Smooth muscle cell (in vitro differentiated cells): ENCODE measurements around the gene TMEM235. TPM values are rescaled to one million over a fixed set of nuclear protein-coding genes. Genes with fewer than 3 reads are reported as not detected.

Source experiments
- DNase-seq: peaks from one replicate; lab custom pipeline; 2025; ENCODE audit not compliant: unreplicated experiment; lab: John Stamatoyannopoulos, UW
- H2AFZ ChIP-seq: fragments of 200-600 bp; sonication (generic); 2 replicates; pipeline ENCODE4 v1.6.0; 2016; ENCODE audit warnings: antibody characterized with exemption, low read depth, mild to moderate bottlenecking
- H3F3A ChIP-seq: fragments of 200-600 bp; sonication (generic); 2 replicates; pipeline ENCODE4 v1.6.0; 2017; ENCODE audit warnings: antibody characterized with exemption, low read depth
- H3K27ac ChIP-seq: fragments of 200-600 bp; sonication (generic); 2 replicates; pipeline ENCODE4 v1.5.1; 2016; ENCODE audit warnings: low read depth, mild to moderate bottlenecking
- H3K27me3 ChIP-seq: fragments of 200-600 bp; sonication (generic); 2 replicates; pipeline ENCODE4 v1.6.1; 2016; ENCODE audit warnings: low read depth, mild to moderate bottlenecking
- H3K36me3 ChIP-seq: fragments of 200-600 bp; sonication (generic); 2 replicates; pipeline ENCODE4 v1.5.1; 2016; ENCODE audit warnings: low read depth
- H3K4me1 ChIP-seq: fragments of 200-600 bp; sonication (generic); 2 replicates; pipeline ENCODE4 v1.5.1; 2016; ENCODE audit warnings: low read depth
- H3K4me2 ChIP-seq: fragments of 200-600 bp; sonication (generic); 2 replicates; pipeline ENCODE4 v1.6.0; 2016; ENCODE audit warnings: mild to moderate bottlenecking
- H3K4me3 ChIP-seq: fragments of 200-600 bp; sonication (generic); 2 replicates; pipeline ENCODE4 v1.5.1; 2016; ENCODE audit warnings: mild to moderate bottlenecking
- H3K79me2 ChIP-seq: fragments of 200-600 bp; sonication (generic); 2 replicates; pipeline ENCODE4 v1.6.0; 2016; ENCODE audit warnings: low read depth, mild to moderate bottlenecking
- H3K9ac ChIP-seq: fragments of 200-600 bp; sonication (generic); 2 replicates; pipeline ENCODE4 v1.6.0; 2016; ENCODE audit warnings: low read depth
- H3K9me3 ChIP-seq: fragments of 200-600 bp; sonication (generic); replicated peaks from 2 replicates; pipeline ENCODE4 v1.5.1; 2016; ENCODE audit warnings: low read depth
- H4K20me1 ChIP-seq: fragments of 200-600 bp; sonication (generic); 2 replicates; pipeline ENCODE4 v1.6.0; 2016; ENCODE audit warnings: low read depth
- WGBS: methylation state at CpG from one replicate; pipeline ENCODE4 v1.1.7; 2016; ENCODE audit warnings: low lambda C conversion rate; 5-methylcytosine and 5-hydroxymethylcytosine counted together
- polyA plus RNA-seq: library from polyadenylated mRNA; unstranded; fragments of >200 nt; fragmentation: Nextera tagmentation; extraction: Ambion mirVana; gene quantifications from 2 replicates; pipeline ENCODE4 v1.2.1, GENCODE V29; 2016
- total RNA-seq: library from RNA; depleted of rRNA; stranded (reverse); fragments of >200 nt; gene quantifications from 2 replicates; pipeline ENCODE4 v1.2.3, GENCODE V29; 2014
- TF ChIP-seq, protein P1 (sequence below): fragments of 200-600 bp; sonication (generic); IDR thresholded peaks from 2 replicates; pipeline ENCODE4 v1.5.1; 2017; ENCODE audit warnings: borderline replicate concordance, mild to moderate bottlenecking, antibody characterized with exemption; ENCODE audit not compliant: insufficient read depth, poor library complexity, severe bottlenecking

The TMEM235 gene
- total and polyA plus RNA-seq, 2 experiments from 2014 or later: not detected

DNA sequence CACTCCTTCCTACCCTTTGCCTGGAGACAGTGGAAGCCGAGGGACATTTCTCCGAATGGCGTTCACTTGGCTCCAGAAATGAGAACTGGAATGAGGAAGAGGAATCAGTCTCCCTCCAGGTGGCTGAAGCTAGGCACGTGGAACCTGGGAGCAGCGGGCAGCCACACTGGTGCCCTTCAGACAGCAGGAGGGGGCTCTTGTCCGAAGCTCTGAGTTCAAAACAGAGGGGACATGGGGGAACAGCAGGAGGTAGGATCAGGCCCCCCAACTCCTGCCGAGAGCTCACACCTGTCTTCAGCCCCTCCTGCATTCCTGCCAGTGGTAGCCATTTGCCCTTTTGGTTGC, 41.5 kb downstream of the TMEM235 start:
- H3K9ac ChIP-seq: no peak overlapping the region
- no peaks in the 10 kb centered on the region for H3K36me3 ChIP-seq
- 68% methylated on average over 7 of the region's 7 CpGs for WGBS
- no peaks in the 10 kb centered on the region for H3K27me3 ChIP-seq
- TF ChIP-seq, protein P1, sequence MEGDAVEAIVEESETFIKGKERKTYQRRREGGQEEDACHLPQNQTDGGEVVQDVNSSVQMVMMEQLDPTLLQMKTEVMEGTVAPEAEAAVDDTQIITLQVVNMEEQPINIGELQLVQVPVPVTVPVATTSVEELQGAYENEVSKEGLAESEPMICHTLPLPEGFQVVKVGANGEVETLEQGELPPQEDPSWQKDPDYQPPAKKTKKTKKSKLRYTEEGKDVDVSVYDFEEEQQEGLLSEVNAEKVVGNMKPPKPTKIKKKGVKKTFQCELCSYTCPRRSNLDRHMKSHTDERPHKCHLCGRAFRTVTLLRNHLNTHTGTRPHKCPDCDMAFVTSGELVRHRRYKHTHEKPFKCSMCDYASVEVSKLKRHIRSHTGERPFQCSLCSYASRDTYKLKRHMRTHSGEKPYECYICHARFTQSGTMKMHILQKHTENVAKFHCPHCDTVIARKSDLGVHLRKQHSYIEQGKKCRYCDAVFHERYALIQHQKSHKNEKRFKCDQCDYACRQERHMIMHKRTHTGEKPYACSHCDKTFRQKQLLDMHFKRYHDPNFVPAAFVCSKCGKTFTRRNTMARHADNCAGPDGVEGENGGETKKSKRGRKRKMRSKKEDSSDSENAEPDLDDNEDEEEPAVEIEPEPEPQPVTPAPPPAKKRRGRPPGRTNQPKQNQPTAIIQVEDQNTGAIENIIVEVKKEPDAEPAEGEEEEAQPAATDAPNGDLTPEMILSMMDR: no peak
- no peak overlapping the region for H2AFZ ChIP-seq
- no peak overlapping the region for H3K4me2 ChIP-seq
- peaks cover 32% of the 10 kb centered on the region for H3K4me1 ChIP-seq
- no peaks in the 10 kb centered on the region for H4K20me1 ChIP-seq
- DNase-seq: no peak
- peaks cover 6% of the 10 kb centered on the region for H3K79me2 ChIP-seq
- H3F3A ChIP-seq: peaks cover 4% of the 10 kb centered on the region
- no peak overlapping the region for H3K4me3 ChIP-seq
- H3K9me3 ChIP-seq: no peaks in the 10 kb centered on the region
- H3K27ac ChIP-seq: no peak overlapping the region

DNA sequence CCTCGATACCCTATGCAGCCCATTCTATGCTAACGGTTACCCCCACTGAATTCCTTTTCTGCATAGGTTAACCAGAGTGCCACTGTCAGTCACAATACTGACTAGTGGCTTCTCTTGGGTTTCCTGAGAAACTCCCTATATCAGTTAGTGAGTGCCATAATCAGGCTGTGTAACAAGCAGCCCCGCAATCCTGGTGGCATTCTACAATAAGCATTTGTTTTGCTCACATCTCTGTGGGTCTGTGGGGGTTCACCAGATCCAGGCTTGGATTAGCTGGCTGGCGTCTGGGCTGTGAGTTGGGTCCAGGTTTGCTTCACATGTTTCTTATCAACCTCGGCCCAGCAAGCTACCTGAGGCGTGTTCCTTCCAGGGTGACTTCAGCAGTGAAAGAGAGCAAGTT, 42.4 kb downstream of the TMEM235 start:
- H3K4me3 ChIP-seq: no peak overlapping the region
- H3K27me3 ChIP-seq: no peaks in the 10 kb centered on the region
- 97% methylated on average over 6 of the region's 6 CpGs for WGBS
- TF ChIP-seq, protein P1: no peak
- H3K4me2 ChIP-seq: no peak overlapping the region
- H3K4me1 ChIP-seq: peaks cover 26% of the 10 kb centered on the region
- H3K27ac ChIP-seq: no peak overlapping the region
- H2AFZ ChIP-seq: no peak overlapping the region
- H3F3A ChIP-seq: peaks cover 4% of the 10 kb centered on the region
- no peaks in the 10 kb centered on the region for H3K36me3 ChIP-seq
- H4K20me1 ChIP-seq: no peaks in the 10 kb centered on the region
- no peaks in the 10 kb centered on the region for H3K79me2 ChIP-seq
- H3K9ac ChIP-seq: no peak overlapping the region
- DNase-seq: no peak
- no peaks in the 10 kb centered on the region for H3K9me3 ChIP-seq

DNA sequence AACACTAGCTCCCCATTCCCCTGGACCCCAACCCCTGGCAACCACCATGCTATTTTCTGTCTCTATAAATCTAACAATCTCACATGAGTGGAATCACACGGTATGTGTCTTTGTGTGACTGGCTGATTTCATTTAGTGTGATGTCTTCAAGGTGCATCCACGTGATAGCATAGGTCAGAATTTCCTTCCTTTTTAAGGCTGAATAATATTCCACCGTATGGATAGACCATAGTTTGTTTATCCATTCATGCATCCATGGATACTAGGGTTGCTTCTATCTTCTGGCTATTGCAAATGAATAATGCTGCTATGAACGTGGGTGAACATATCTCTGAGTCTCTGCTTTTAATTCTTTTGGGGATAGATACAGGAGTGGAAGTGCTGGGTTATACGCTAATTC, 43.9 kb downstream of the TMEM235 start:
- no peak for DNase-seq
- H3K27me3 ChIP-seq: no peaks in the 10 kb centered on the region
- H3F3A ChIP-seq: no peaks in the 10 kb centered on the region
- H3K27ac ChIP-seq: no peak overlapping the region
- H3K79me2 ChIP-seq: no peaks in the 10 kb centered on the region
- H2AFZ ChIP-seq: no peak overlapping the region
- H3K9me3 ChIP-seq: no peaks in the 10 kb centered on the region
- WGBS: 96% methylated on average over 5 of the region's 5 CpGs
- H3K9ac ChIP-seq: no peak overlapping the region
- no peaks in the 10 kb centered on the region for H3K36me3 ChIP-seq
- H4K20me1 ChIP-seq: no peaks in the 10 kb centered on the region
- no peak overlapping the region for H3K4me2 ChIP-seq
- H3K4me1 ChIP-seq: peaks cover 11% of the 10 kb centered on the region
- H3K4me3 ChIP-seq: no peak overlapping the region
- TF ChIP-seq, protein P1: no peak

DNA sequence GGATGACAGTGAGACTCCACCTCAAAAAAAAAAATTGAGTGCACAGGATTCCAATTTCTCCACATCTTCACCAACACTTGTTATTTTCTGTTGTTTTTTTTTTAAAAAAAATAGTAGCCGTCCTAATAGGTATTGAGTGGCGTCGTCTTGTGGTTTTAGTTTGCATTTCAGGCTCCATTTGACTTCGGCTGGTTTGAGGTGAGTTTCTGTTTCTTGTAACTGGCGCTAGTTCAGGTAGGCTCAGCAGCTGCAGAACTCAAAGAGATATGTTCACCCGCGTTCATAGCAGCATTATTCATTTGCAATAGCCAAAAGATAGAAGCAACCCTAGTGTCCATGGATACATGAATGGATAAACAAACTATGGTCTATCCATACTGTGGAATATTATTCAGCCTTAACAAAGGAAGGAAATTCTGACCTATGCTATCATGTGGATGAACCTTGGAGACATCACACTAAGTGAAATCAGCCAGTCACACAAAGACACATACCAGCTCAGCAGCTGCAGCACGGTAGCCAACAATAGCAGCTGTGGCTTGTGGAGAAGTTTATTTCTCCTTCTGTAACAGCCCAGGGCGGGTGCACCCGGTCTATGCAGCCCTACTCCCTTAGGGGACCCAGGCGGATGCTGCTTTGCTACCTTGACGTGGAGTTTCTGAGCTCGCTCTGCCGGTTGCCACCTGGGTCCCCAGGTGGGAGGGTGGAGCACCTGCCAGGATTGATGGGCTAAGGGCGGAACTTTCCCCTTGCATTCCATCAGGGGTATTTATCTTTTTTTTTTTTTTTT, 44.9 kb downstream of the TMEM235 start:
- Histone ChIP-seq H3F3A (no peaks in the 10 kb centered on the region), H3K9me3 (no peaks in the 10 kb centered on the region), H3K79me2 (no peaks in the 10 kb centered on the region), H3K9ac (no peak overlapping the region), H3K4me1 (peaks cover 9% of the 10 kb centered on the region), H3K4me3 (no peak overlapping the region), H3K36me3 (no peaks in the 10 kb centered on the region), H2AFZ (no peak overlapping the region), H3K4me2 (no peak overlapping the region), H4K20me1 (no peaks in the 10 kb centered on the region), H3K27ac (no peak overlapping the region), H3K27me3 (no peaks in the 10 kb centered on the region)
- TF ChIP-seq, protein P1: no peak
- DNase-seq: no peak
- 94% methylated on average over 15 of the region's 15 CpGs for WGBS
